ENCODE results near the gene OGFR. TPM values are rescaled to one million over a fixed set of nuclear protein-coding genes. Genes with fewer than 3 reads are reported as not detected.
A peak's percentile ranks its signal among the peaks of the same experiment; 100 is the strongest.
"Not testable (repeated sequence)": the region's sequence is repeated elsewhere in the genome, so short reads cannot be mapped to it uniquely, and the experiment has no call there.

OGFR gene
- total RNA-seq, 1 donor from 2014 or later: 31.0 TPM

DNA sequence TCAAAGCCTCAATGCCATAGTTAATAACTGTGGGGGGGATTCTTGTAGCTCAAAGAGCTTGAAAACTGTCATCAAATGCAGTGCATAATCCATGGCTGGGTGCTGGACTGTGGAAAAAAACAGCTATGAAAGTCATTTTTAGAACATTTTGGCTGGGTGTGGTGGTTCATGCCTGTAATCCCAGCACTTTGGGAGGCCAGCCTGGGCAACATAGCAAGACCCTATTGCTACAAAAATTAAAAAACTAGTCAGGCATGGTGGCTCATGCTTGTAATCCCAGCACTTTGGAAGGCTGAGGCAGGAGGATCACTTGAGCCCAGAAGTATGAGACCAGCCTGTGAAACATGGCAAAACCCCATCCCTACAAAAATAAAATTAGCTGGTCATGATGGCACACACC lies 44.8 kb downstream of the OGFR start:
- Mint-ChIP-seq H3K27ac (no peak overlapping the region), H3K27me3 (no peaks in the 10 kb centered on the region), H3K9me3 (ENCODE audit: low read depth) (no peaks in the 10 kb centered on the region), H3K4me1 (ENCODE audit: low read depth) (no peaks in the 10 kb centered on the region), H3K4me3 (ENCODE audit: low read depth) (no peak overlapping the region), H3K36me3 (ENCODE audit: insufficient read depth) (peaks cover 13% of the 10 kb centered on the region)
- TF ChIP-seq, protein P1, sequence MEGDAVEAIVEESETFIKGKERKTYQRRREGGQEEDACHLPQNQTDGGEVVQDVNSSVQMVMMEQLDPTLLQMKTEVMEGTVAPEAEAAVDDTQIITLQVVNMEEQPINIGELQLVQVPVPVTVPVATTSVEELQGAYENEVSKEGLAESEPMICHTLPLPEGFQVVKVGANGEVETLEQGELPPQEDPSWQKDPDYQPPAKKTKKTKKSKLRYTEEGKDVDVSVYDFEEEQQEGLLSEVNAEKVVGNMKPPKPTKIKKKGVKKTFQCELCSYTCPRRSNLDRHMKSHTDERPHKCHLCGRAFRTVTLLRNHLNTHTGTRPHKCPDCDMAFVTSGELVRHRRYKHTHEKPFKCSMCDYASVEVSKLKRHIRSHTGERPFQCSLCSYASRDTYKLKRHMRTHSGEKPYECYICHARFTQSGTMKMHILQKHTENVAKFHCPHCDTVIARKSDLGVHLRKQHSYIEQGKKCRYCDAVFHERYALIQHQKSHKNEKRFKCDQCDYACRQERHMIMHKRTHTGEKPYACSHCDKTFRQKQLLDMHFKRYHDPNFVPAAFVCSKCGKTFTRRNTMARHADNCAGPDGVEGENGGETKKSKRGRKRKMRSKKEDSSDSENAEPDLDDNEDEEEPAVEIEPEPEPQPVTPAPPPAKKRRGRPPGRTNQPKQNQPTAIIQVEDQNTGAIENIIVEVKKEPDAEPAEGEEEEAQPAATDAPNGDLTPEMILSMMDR (IDR thresholded peaks at IDR 0.05; ENCODE audit: unreplicated experiment): no peak
- no peak for DNase-seq (ENCODE audit: low spot score, unreplicated experiment)

DNA sequence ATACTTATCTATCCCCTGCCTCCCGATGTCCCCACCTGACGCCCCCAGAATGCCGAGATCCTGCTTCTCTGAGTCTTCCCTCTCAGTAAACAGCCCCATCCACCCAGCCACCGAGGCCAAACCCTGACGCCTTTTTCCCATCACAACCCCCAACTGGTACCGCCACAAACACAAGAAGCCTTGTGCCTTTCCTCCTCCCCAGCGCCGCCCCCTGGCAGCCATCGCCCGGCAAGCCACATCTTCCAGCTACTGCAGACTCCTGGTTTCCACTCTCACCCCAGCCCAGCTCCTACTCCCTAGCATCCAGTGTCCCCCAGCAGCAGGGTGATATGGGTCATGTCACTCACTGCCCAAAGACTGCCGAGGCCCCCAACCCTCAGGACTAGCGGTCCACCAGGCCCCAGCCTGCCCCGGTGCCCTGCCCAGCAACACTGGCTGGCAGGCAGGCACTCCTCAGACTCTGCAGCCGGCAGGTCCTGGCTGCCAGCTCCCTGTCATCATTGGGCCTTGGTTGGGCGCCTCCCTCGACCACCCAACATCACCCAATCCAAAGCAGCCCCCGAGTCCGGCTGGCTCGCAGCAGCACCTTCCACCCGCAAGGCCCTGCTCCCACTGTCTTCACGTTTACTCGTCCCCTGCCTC lies 45.8 kb downstream of the OGFR start:
- TF ChIP-seq, protein P1 (IDR thresholded peaks at IDR 0.05; ENCODE audit: unreplicated experiment): no peak
- no peak for DNase-seq (ENCODE audit: low spot score, unreplicated experiment)
- Mint-ChIP-seq H3K9me3 (ENCODE audit: low read depth) (no peaks in the 10 kb centered on the region), H3K4me3 (ENCODE audit: low read depth) (no peak overlapping the region), H3K27me3 (no peaks in the 10 kb centered on the region), H3K36me3 (ENCODE audit: insufficient read depth) (peaks cover 14% of the 10 kb centered on the region), H3K4me1 (ENCODE audit: low read depth) (no peaks in the 10 kb centered on the region), H3K27ac (no peak overlapping the region)

DNA sequence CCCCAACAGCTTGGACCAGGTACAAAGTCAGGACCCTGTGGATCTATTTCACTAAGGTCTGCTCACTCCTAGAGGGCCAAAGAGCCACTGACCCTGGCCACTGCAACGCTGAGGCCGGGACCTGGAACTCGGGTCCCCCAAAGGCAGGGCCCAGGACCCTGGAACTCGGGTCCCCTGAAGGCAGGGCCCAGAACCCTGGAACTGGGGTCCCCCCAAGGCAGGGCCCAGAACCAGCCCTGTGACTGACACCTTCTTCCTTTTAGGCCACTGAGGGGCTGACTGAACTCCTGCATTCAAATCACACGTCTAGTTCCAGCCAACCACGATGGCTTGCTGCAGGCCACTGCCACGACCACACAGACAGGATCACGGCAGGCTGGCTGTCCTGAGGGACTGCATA lies 47.6 kb downstream of the OGFR start:
- Mint-ChIP-seq H3K9me3 (ENCODE audit: low read depth) (no peaks in the 10 kb centered on the region), H3K4me1 (ENCODE audit: low read depth) (no peaks in the 10 kb centered on the region), H3K36me3 (ENCODE audit: insufficient read depth) (peaks cover 12% of the 10 kb centered on the region), H3K27ac (no peak overlapping the region), H3K4me3 (ENCODE audit: low read depth) (no peak overlapping the region), H3K27me3 (no peaks in the 10 kb centered on the region)
- TF ChIP-seq, protein P1 (IDR thresholded peaks at IDR 0.05; ENCODE audit: unreplicated experiment): no peak
- DNase-seq (ENCODE audit: low spot score, unreplicated experiment): no peak

DNA sequence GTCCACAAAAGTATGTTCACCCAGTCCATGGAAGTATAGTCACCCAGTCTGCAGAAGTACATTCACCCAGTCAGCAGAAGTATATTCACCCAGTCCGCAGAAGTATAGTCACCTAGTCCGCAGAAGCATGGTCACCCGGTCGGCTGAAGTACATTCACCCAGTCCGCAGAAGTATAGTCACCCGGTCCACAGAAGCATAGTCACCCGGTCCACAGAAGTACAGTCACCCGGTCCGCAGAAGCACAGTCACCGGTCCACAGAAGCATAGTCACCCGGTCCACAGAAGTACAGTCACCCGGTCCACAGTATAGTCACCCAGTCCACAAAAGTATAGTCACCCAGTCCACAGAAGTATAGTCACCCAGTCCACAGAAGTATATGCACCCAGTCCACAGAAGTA lies 48.2 kb downstream of the OGFR start:
- H3K9me3 Mint-ChIP-seq (ENCODE audit: low read depth): no peaks in the 10 kb centered on the region

DNA sequence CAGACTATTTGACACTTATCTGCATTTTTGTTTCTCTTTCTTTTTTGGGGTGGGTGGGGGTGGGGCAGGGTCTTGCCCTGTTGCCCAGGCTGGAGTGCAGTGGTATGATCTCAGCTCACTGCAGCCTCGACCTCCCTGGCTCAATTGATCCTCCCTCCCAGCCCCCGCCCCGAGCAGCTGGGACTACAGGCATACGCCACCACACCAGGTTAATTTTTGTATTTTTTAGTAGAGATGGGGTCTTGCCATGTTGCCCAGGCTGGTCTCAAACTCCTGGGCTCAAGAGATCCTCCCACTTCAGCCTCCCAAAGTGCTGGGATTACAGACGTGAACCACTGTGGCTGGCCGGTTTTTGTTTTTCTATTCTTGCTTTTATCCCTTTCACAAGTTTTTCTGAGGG lies 48.7 kb downstream of the OGFR start:
- not testable (repeated sequence) for DNase-seq (ENCODE audit: low spot score, unreplicated experiment); H3K27me3 Mint-ChIP-seq; H3K4me3 Mint-ChIP-seq (ENCODE audit: low read depth); H3K27ac Mint-ChIP-seq; H3K9me3 Mint-ChIP-seq (ENCODE audit: low read depth); H3K4me1 Mint-ChIP-seq (ENCODE audit: low read depth)
- H3K36me3 Mint-ChIP-seq (ENCODE audit: insufficient read depth): peaks cover 10% of the 10 kb centered on the region

More for the DNA sequence above, 48.2 kb downstream of the OGFR start:
- TF ChIP-seq, protein P1 (IDR thresholded peaks at IDR 0.05; ENCODE audit: unreplicated experiment): no peak
- DNase-seq (ENCODE audit: low spot score, unreplicated experiment): no peak
- no peaks in the 10 kb centered on the region for H3K27me3 Mint-ChIP-seq
- H3K27ac Mint-ChIP-seq: peak overlapping the region; percentile 73
- no peak overlapping the region for H3K4me3 Mint-ChIP-seq (ENCODE audit: low read depth)
- no peaks in the 10 kb centered on the region for H3K4me1 Mint-ChIP-seq (ENCODE audit: low read depth)
- H3K36me3 Mint-ChIP-seq (ENCODE audit: insufficient read depth): peaks cover 11% of the 10 kb centered on the region

DNA sequence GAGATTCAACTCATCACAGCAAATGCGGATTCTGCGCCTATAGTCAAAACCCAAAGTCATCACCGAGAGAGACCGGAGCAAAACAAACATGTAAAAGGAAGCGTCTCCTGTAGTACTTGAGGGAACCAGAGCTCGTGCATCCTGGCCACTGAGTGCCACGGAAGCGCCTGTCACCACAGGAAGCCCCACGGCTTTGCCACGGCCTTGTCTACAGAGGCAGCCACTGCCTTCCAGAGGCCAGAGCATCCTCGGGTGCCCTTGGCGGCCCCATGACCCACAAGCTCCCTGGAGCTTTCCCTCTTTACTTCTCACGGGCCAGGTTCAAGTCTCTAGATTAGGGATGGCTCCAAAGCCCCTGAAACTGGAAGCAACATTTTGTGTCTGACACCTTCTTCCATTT lies 49.5 kb downstream of the OGFR start:
- H3K36me3 Mint-ChIP-seq (ENCODE audit: insufficient read depth): peaks cover 10% of the 10 kb centered on the region
- H3K4me1 Mint-ChIP-seq (ENCODE audit: low read depth): no peaks in the 10 kb centered on the region

More for the DNA sequence above, 49.5 kb downstream of the OGFR start:
- no peak overlapping the region for H3K27ac Mint-ChIP-seq
- TF ChIP-seq, protein P1 (IDR thresholded peaks at IDR 0.05; ENCODE audit: unreplicated experiment): no peak
- H3K27me3 Mint-ChIP-seq: peaks cover 3% of the 10 kb centered on the region
- DNase-seq (ENCODE audit: low spot score, unreplicated experiment): no peak
- H3K9me3 Mint-ChIP-seq (ENCODE audit: low read depth): no peaks in the 10 kb centered on the region
- no peak overlapping the region for H3K4me3 Mint-ChIP-seq (ENCODE audit: low read depth)

Measured in progenitor cell of endocrine pancreas (in vitro differentiated cells).